GM12864 (cell line): ENCODE data around the gene CALY.

Experiments
- DNase-seq: peaks from one replicate; pipeline ENCODE4 v3.0.0-alpha.2; 2011; ENCODE audit warnings: low read depth
- H3K4me3 ChIP-seq: 2 replicates; pipeline ENCODE4 v1.5.1; 2011; ENCODE audit warnings: mild to moderate bottlenecking, low read depth, low read length, control low read depth
- TF ChIP-seq, protein P1 (sequence below): IDR thresholded peaks from 2 replicates; pipeline ENCODE4 v1.5.1; 2011; ENCODE audit warnings: low read depth, mild to moderate bottlenecking, moderate library complexity, low read length, control low read depth, inconsistent platforms; ENCODE audit errors: missing control alignments

Gene CALY

DNA sequence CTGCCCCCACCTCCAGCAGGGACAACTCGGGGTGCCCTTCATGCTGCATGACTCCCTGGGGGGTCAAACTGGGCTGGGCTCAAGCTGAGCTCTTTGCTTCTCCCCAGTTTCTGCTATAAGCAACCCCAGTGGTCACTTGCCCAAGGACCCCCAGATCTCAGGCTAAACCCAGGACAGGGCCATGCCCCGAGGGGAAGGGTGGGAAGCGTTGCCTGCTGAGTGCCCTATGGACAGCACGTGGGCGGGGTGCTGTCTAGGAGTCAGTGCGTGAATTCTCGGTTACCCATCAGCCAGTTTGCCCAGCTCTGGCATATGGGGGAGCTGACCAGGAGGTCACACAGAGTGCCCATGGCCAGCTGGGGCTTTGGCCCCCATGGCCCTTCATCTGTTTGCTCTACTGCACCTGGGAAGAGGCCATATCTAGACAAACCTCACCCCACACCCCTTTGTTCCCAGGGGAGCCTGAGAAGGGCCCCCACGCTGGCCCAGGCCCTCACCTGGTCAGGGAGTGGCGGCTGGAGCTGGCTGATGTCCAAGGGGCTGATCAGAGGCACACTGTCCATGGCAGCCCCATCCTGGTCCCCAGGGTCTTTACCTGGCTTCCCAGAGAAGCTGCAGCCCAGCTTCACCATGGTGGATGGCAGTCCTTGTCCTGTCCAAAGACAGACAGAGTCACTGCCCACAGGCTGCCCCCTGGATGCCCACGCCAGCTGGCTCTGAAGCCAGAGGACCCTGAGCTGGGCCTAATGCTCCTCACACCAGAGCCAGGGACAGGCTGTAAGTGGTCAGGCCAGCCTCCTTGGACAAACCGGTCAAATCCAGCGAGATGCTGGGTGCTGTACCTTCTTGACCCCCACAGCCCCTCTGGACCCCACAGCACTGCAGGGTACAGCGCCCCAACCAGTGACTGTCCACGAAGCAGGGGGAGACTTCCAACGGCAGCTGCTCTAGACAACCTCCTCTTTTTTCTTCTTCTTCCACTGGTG is 8.0 kb downstream of the CALY start:
- TF ChIP-seq, protein P1, sequence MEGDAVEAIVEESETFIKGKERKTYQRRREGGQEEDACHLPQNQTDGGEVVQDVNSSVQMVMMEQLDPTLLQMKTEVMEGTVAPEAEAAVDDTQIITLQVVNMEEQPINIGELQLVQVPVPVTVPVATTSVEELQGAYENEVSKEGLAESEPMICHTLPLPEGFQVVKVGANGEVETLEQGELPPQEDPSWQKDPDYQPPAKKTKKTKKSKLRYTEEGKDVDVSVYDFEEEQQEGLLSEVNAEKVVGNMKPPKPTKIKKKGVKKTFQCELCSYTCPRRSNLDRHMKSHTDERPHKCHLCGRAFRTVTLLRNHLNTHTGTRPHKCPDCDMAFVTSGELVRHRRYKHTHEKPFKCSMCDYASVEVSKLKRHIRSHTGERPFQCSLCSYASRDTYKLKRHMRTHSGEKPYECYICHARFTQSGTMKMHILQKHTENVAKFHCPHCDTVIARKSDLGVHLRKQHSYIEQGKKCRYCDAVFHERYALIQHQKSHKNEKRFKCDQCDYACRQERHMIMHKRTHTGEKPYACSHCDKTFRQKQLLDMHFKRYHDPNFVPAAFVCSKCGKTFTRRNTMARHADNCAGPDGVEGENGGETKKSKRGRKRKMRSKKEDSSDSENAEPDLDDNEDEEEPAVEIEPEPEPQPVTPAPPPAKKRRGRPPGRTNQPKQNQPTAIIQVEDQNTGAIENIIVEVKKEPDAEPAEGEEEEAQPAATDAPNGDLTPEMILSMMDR, result no peak
- no peak for DNase-seq
- no peak overlapping the region for H3K4me3 ChIP-seq

DNA sequence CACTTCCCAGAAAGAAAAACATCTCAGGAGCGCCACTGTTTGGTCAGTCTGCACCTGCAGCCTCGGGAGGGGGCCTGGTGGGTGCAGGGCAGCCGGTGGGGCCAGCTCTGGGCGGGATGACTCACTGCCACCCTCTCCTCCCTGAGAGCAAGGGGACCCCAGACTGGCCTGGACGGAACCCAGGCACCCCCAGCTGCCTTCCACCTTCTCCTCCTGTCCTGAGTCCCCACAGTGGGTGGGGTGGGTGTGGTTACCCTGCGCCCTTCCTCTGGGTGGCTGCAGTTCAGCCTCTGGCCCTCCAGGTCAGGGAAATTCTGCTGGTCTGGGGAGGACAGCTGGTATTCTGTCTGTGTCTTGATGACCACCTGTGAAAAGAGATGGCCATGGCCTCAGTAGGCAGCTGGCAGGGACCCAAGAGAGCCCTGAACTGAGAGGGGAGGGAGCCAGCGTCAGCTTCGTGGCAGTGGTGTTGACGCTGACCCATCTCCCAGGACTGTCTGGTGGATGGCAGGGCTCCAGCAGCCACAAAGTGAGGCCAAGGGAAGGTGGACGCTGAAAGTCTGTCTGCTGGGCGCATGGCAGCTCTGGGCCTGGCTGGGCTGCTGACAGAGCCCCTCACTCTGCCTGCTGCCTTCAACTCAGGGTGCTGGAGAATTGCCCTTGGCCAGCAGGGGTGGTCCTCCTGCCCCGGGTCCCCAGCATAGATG is 8.9 kb downstream of the CALY start:
- TF ChIP-seq, protein P1, result no peak
- DNase-seq, result no peak
- no peak overlapping the region for H3K4me3 ChIP-seq

DNA sequence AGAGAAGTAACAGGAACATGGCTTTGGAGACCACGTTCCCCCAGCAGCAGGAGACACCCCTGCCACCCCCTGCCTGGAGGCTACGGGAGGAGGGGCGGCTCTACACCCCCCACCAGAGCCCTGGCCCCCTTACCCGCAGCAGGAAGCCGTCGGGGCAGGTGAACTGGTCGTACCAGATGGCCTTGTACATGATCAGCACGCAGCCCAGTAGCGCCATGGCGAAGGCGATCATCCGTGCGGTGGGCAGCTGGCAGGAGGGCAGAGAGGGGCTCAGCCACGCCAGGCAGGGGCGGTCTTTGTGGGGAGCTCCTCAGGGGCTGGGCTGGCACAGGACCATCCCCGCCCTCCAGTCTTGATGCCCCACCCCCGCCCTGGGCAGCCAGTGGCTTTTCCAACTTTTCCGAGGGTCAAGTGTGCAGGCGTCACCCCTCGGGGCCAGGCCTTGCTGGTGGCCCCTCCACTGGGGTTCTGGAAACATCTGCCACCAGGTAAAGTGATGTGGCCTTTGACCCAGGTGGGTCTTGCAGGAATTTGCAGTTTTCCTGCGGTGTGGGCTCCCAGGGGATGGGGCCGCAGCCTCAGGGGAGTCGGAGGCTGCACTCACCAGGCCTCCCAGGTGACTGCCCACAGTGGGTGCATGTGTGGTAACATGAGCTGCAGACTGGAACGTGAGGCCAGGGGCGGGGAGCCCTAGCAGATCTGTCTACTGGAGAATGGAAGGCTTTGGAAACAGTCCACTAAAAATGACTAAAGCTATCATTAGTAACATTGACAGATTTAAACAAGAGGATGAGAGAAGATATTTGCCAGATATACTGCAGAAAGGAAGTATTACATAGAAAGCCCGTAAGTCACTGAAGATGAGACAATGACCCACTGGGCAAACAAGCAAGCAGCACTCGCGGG is 9.7 kb downstream of the CALY start:
- no peak for DNase-seq
- TF ChIP-seq, protein P1, result no peak
- no peak overlapping the region for H3K4me3 ChIP-seq

DNA sequence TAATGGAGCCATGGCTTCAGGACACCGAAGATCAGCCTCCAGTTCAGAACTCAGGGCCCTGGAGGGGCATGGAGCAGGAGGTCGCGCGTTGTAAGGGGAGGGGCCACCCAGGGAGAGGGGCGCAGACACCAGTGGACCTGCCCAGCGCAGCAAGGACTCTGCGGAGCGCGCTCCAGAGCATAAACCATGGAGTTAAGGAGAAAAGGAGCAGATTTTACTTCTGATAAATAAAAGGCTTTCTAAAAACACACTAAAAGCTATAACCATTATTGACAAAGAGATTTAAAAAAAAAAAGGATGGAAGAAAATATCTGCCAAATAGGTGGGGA is 10.5 kb downstream of the CALY start:
- TF ChIP-seq, protein P1, result no peak
- H3K4me3 ChIP-seq, result no peak overlapping the region
- DNase-seq, result no peak

DNA sequence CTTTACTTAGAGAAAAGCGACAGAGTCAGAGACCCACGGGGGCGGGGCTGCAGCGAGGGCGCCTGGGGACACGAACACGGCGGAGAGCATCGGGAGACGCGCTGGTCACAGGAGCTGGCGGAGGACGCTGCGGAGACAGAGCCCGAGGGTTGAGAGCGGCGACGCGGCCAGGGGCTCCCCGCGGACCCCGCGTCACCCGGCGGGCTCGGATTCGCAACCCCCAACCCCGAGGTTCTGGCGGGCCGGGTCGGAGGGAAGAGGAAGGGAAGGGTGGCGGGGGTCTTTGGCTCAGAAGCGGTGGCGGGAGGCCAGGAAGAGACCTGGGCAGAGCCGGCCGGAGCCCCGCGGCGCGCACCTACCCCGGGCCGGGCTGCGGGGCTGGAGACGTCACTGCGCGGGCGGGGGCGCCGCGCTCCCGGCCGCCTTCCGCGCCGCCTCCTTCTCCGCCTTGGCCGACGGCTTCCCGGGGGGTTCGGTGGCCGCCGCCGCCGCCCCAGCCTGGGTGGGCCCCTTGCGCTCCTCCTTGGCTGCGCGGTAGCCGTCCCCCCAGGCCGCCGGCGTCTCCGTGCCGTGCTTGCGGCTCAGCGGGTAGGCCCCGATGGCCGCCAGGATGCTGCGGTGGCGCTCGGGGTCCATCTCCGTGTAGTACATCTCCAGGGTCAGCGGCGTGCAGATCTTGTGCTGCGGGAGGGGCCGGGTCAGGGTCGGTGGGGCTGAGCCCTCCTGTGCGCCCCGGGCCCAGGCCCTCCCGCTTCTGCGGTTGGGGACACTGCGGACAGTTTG is 11.1 kb downstream of the CALY start:
- H3K4me3 ChIP-seq, result no peak overlapping the region
- TF ChIP-seq, protein P1, result no peak
- no peak for DNase-seq

DNA sequence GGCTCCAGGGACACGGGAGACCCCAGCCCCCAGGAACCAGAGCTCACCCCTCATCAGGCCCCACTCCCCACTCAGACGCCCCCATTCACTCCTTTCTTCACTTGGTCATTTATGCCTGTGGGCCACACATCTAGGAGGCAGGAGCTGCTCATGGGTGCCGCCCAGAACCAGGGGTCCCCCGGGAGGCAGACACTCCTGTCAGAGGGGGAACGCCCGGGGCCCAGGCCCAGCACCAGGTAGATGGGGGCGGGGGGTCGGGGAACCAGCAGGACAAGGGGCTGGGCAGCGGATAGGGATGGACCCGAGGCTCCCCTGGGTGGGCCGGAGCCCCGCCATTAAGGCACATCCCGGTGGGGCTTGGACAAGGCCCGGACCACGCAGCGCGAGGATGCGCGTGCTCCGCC is 11.8 kb downstream of the CALY start:
- H3K4me3 ChIP-seq, result no peak overlapping the region
- DNase-seq, result no peak
- TF ChIP-seq, protein P1, result no peak
